ENCODE measurements around the gene ABCA7. TPM values are rescaled to one million over a fixed set of nuclear protein-coding genes. Genes with fewer than 3 reads are reported as not detected.

ABCA7 gene
- total and polyA plus RNA-seq, 4 experiments from 2014 or later = 10.7 to 319 (median 162) TPM

GRCh38 chr19:1017906-1018305 is 22.0 kb upstream of the ABCA7 start:
- POLR2A ChIA-PET (ENCODE audit: partially characterized antibody) = interaction anchor here (10.8 to 21.2 kb wide), 3 partner anchors 12 to 58 kb away, joined by 146 to 1029 read pairs (median 562); partner anchors contain the start of genes ABCA7, ARHGAP45 and CNN2
- H3K27me3 ChIP-seq (ENCODE audit: insufficient read depth, low read length) = no peaks in the 10 kb centered on the region
- Mint-ChIP-seq H3K9me3 (peaks cover 0 to 9% (median 0%) of the 10 kb centered on the region in 8 donors), H3K36me3 (peaks cover 0 to 18% of the 10 kb centered on the region in 2 donors), H3K4me3 (peak overlapping the region in 5 of 8 donors; percentile 6 to 92 (median 52)), H3K27ac (peak overlapping the region in 2 of 7 donors; percentile 42 to 79), H3K4me1 (peaks cover 19 to 60% (median 39%) of the 10 kb centered on the region in 4 donors), H3K27me3 (peaks cover 0 to 6% of the 10 kb centered on the region in 2 donors)
- DNase-seq = no peak
- H3K36me3 ChIP-seq (ENCODE audit: insufficient read depth, low read length) = peaks cover 13% of the 10 kb centered on the region
- no peak overlapping the region for H3K4me3 ChIP-seq (ENCODE audit: low read length in 2 of 2)
- intact Hi-C loops (cut with micrococcal nuclease) = no loop called here
- H3K4me1 ChIP-seq (ENCODE audit: insufficient read depth, low read length) = peaks cover 60% of the 10 kb centered on the region
- H3K9me3 ChIP-seq (ENCODE audit: control insufficient read depth in 1 of 2, low read length in 2 of 2) = no peaks in the 10 kb centered on the region
- CTCF ChIA-PET (ENCODE audit: partially characterized antibody) = no interaction called here
- peak overlapping the region; percentile 33 for H3K27ac ChIP-seq (ENCODE audit: low read depth, low read length)

GRCh38 chr19:1018393-1018792 is 21.5 kb upstream of the ABCA7 start:
- Mint-ChIP-seq H3K27ac (peak overlapping the region in 4 of 7 donors; percentile 42 to 100 (median 76)), H3K36me3 (peaks cover 0 to 18% of the 10 kb centered on the region in 2 donors), H3K4me3 (peak overlapping the region; percentile 65 to 92 (median 86)), H3K9me3 (peaks cover 0 to 9% (median 0%) of the 10 kb centered on the region in 8 donors), H3K4me1 (peaks cover 19 to 60% (median 39%) of the 10 kb centered on the region in 4 donors), H3K27me3 (peaks cover 0 to 6% of the 10 kb centered on the region in 2 donors)
- Histone ChIP-seq H3K36me3 (ENCODE audit: insufficient read depth, low read length) (peaks cover 10% of the 10 kb centered on the region), H3K27me3 (ENCODE audit: insufficient read depth, low read length) (no peaks in the 10 kb centered on the region), H3K4me1 (ENCODE audit: insufficient read depth, low read length) (peaks cover 60% of the 10 kb centered on the region), H3K4me3 (ENCODE audit: low read length in 2 of 2) (no peak overlapping the region), H3K27ac (ENCODE audit: low read depth, low read length) (peak overlapping the region; percentile 33), H3K9me3 (ENCODE audit: control insufficient read depth in 1 of 2, low read length in 2 of 2) (no peaks in the 10 kb centered on the region)
- DNase-seq = no peak
- CTCF ChIA-PET (ENCODE audit: partially characterized antibody) = no interaction called here
- POLR2A ChIA-PET (ENCODE audit: partially characterized antibody) = interaction anchor here (0.7 to 21.2 kb wide), 8 partner anchors 8 to 250 kb away, joined by 3 to 1029 read pairs (median 6); partner anchors contain the start of genes ABCA7, ARHGAP45, CIRBP and CNN2
- intact Hi-C loops (cut with micrococcal nuclease) = no loop called here

- POLR2A ChIA-PET (ENCODE audit: partially characterized antibody) = interaction anchor here (0.6 to 21.2 kb wide), 18 partner anchors 9 to 250 kb away, joined by 3 to 1029 read pairs (median 4); partner anchors contain the start of genes ABCA7, ARHGAP45, CIRBP and CNN2
- peak overlapping the region in 6 of 7 donors; percentile 42 to 100 (median 78) for H3K27ac Mint-ChIP-seq
- H3K27me3 Mint-ChIP-seq = peaks cover 0 to 6% of the 10 kb centered on the region in 2 donors
- peaks cover 3% of the 10 kb centered on the region for H3K36me3 ChIP-seq (ENCODE audit: insufficient read depth, low read length)
- DNase-seq = no peak
- H3K4me1 Mint-ChIP-seq = peaks cover 19 to 60% (median 39%) of the 10 kb centered on the region in 4 donors
- no peaks in the 10 kb centered on the region for H3K27me3 ChIP-seq (ENCODE audit: insufficient read depth, low read length)
- peaks cover 0 to 9% (median 0%) of the 10 kb centered on the region in 8 donors for H3K9me3 Mint-ChIP-seq
- CTCF ChIA-PET (ENCODE audit: partially characterized antibody) = interaction anchor here (0.9 to 4.5 kb wide), 4 partner anchors 12 to 225 kb away, joined by 3 to 18 read pairs (median 3); partner anchors contain the start of gene WDR18
- peaks cover 60% of the 10 kb centered on the region for H3K4me1 ChIP-seq (ENCODE audit: insufficient read depth, low read length)
- H3K4me3 ChIP-seq (ENCODE audit: low read length in 2 of 2) = peak overlapping the region; percentile 66 to 69
- peaks cover 0 to 18% of the 10 kb centered on the region in 2 donors for H3K36me3 Mint-ChIP-seq
- H3K9me3 ChIP-seq (ENCODE audit: control insufficient read depth in 1 of 2, low read length in 2 of 2) = no peaks in the 10 kb centered on the region
- H3K4me3 Mint-ChIP-seq = peak overlapping the region; percentile 85 to 92 (median 89)
- intact Hi-C loops (cut with micrococcal nuclease) = no loop called here
- peak overlapping the region; percentile 95 for H3K27ac ChIP-seq (ENCODE audit: low read depth, low read length)
Observed at GRCh38 chr19:1018932-1019615, 20.8 kb upstream of the ABCA7 start.

- Mint-ChIP-seq H3K27ac (peak overlapping the region; percentile 89 to 100 (median 93)), H3K27me3 (peaks cover 0 to 6% of the 10 kb centered on the region in 2 donors), H3K4me3 (peak overlapping the region; percentile 85 to 92 (median 89)), H3K4me1 (peaks cover 18 to 60% (median 39%) of the 10 kb centered on the region in 4 donors), H3K9me3 (peaks cover 0 to 9% (median 0%) of the 10 kb centered on the region in 8 donors), H3K36me3 (peaks cover 0 to 18% of the 10 kb centered on the region in 2 donors)
- ChIA-PET POLR2A (ENCODE audit: partially characterized antibody) (interaction anchor here (0.6 to 21.2 kb wide), 14 partner anchors 10 to 249 kb away, joined by 3 to 1029 read pairs (median 5); partner anchors contain the start of genes ABCA7, ARHGAP45, CIRBP and CNN2), CTCF (ENCODE audit: partially characterized antibody) (interaction anchor here (0.9 to 4.5 kb wide), 4 partner anchors 12 to 225 kb away, joined by 3 to 18 read pairs (median 3); partner anchors contain the start of gene WDR18)
- intact Hi-C loops (cut with micrococcal nuclease) = no loop called here
- H3K36me3 ChIP-seq (ENCODE audit: insufficient read depth, low read length) = no peaks in the 10 kb centered on the region
- peaks cover 60% of the 10 kb centered on the region for H3K4me1 ChIP-seq (ENCODE audit: insufficient read depth, low read length)
- H3K9me3 ChIP-seq (ENCODE audit: control insufficient read depth in 1 of 2, low read length in 2 of 2) = no peaks in the 10 kb centered on the region
- peak overlapping the region; percentile 66 to 69 for H3K4me3 ChIP-seq (ENCODE audit: low read length in 2 of 2)
- H3K27ac ChIP-seq (ENCODE audit: low read depth, low read length) = peak overlapping the region; percentile 95
- no peaks in the 10 kb centered on the region for H3K27me3 ChIP-seq (ENCODE audit: insufficient read depth, low read length)
- no peak for DNase-seq
Observed at GRCh38 chr19:1019616-1019961, 20.3 kb upstream of the ABCA7 start.

- CTCF ChIA-PET (ENCODE audit: partially characterized antibody) = interaction anchor here (0.6 to 4.5 kb wide), 5 partner anchors 11 to 224 kb away, joined by 3 to 18 read pairs (median 3); partner anchors contain the start of gene WDR18
- peaks cover 59% of the 10 kb centered on the region for H3K4me1 ChIP-seq (ENCODE audit: insufficient read depth, low read length)
- Mint-ChIP-seq H3K36me3 (peaks cover 0 to 18% of the 10 kb centered on the region in 2 donors), H3K27me3 (peaks cover 0 to 6% of the 10 kb centered on the region in 2 donors), H3K4me1 (peaks cover 19 to 61% (median 41%) of the 10 kb centered on the region in 4 donors), H3K9me3 (peaks cover 0 to 9% (median 0%) of the 10 kb centered on the region in 8 donors), H3K4me3 (peak overlapping the region; percentile 85 to 92 (median 89)), H3K27ac (peak overlapping the region; percentile 89 to 100 (median 93))
- H3K36me3 ChIP-seq (ENCODE audit: insufficient read depth, low read length) = no peaks in the 10 kb centered on the region
- POLR2A ChIA-PET (ENCODE audit: partially characterized antibody) = interaction anchor here (0.5 to 21.2 kb wide), 16 partner anchors 10 to 410 kb away, joined by 3 to 1029 read pairs (median 4); partner anchors contain the start of genes ABCA7, ARHGAP45, CIRBP and CNN2
- no peaks in the 10 kb centered on the region for H3K9me3 ChIP-seq (ENCODE audit: control insufficient read depth in 1 of 2, low read length in 2 of 2)
- DNase-seq = peak in 3 of 5 donors; percentile 18 to 66 (median 44)
- intact Hi-C loops (cut with micrococcal nuclease) = loop anchor here (2.0 kb wide), 3 partner anchors 19 to 57 kb away; partner anchors contain the start of genes ARHGAP45 and GRIN3B
- peak overlapping the region; percentile 95 for H3K27ac ChIP-seq (ENCODE audit: low read depth, low read length)
- peak overlapping the region; percentile 66 to 69 for H3K4me3 ChIP-seq (ENCODE audit: low read length in 2 of 2)
- no peaks in the 10 kb centered on the region for H3K27me3 ChIP-seq (ENCODE audit: insufficient read depth, low read length)
Observed at GRCh38 chr19:1019980-1020867, 19.7 kb upstream of the ABCA7 start.

GRCh38 chr19:1020868-1021425 is 19.0 kb upstream of the ABCA7 start, which contains the start of gene TMEM259:
Gene TMEM259 (minus strand): TSS chr19:1021123. CDS start chr19:1020996, 127 bp downstream.
- peak; percentile 98 to 99 (median 98) for DNase-seq
- intact Hi-C loops (cut with micrococcal nuclease) = loop anchor here (1.0 to 2.0 kb wide), 6 partner anchors 19 to 224 kb away; partner anchors contain the start of genes ABCA7, ARHGAP45, GRIN3B and PTBP1
- H3K4me1 Mint-ChIP-seq = peaks cover 19 to 62% (median 39%) of the 10 kb centered on the region in 4 donors
- Histone ChIP-seq H3K9me3 (ENCODE audit: control insufficient read depth in 1 of 2, low read length in 2 of 2) (no peaks in the 10 kb centered on the region), H3K36me3 (ENCODE audit: insufficient read depth, low read length) (no peaks in the 10 kb centered on the region), H3K4me3 (ENCODE audit: low read length in 2 of 2) (peak within 1 kb of the TSS; percentile 66 to 69), H3K27ac (ENCODE audit: low read depth, low read length) (peak within 1 kb of the TSS; percentile 95), H3K27me3 (ENCODE audit: insufficient read depth, low read length) (no peaks in the 10 kb centered on the region), H3K4me1 (ENCODE audit: insufficient read depth, low read length) (peaks cover 54% of the 10 kb centered on the region)
- peaks cover 0 to 9% (median 0%) of the 10 kb centered on the region in 8 donors for H3K9me3 Mint-ChIP-seq
- peak within 1 kb of the TSS; percentile 86 to 92 (median 89) for H3K4me3 Mint-ChIP-seq
- peak within 1 kb of the TSS; percentile 97 to 100 (median 100) for H3K27ac Mint-ChIP-seq
- CTCF ChIA-PET (ENCODE audit: partially characterized antibody) = interaction anchor here (1.0 to 4.5 kb wide), 3 partner anchors 10 to 44 kb away, joined by 4 to 18 read pairs (median 4); no protein-coding TSS in a partner anchor
- peaks cover 0 to 18% of the 10 kb centered on the region in 2 donors for H3K36me3 Mint-ChIP-seq
- peaks cover 0 to 6% of the 10 kb centered on the region in 2 donors for H3K27me3 Mint-ChIP-seq
- POLR2A ChIA-PET (ENCODE audit: partially characterized antibody) = interaction anchor here (0.6 to 21.2 kb wide), 17 partner anchors 9 to 249 kb away, joined by 3 to 1029 read pairs (median 4); partner anchors contain the start of genes ABCA7, ARHGAP45, CNN2 and POLR2E

Measured in CD4-positive, alpha-beta memory T cell (primary cell).